HepG2 (cell line): Measurements from ENCODE around the gene SLC2A6. TPM values are rescaled to one million over a fixed set of nuclear protein-coding genes. Genes with fewer than 3 reads are reported as not detected.

Source experiments
- ATAC-seq: fragments of 200-7000 bp; cut with Tn5 transposase; 3 replicates; pipeline ENCODE4 v1.9.1; 2020; ENCODE audit warnings: mild to moderate bottlenecking, moderate library complexity
- BruUV-seq: library from RNA; stranded (reverse); fragments of 400-500 nt; replicated peaks from 2 replicates; lab custom pipeline; 2021; lab: Mats Ljungman, UMichigan
- CTCF ChIA-PET: fragments of 300-600 bp; formaldehyde crosslinking; extraction: SDS; loops from one replicate; lab custom pipeline; 2021; ENCODE audit warnings: low total read pairs, inconsistent platforms, low intra/inter-chr PET ratio; lab: Yijun Ruan, JAX
- POLR2A ChIA-PET: fragments of 350-600 bp; sonication (Branson Sonifier 250); formaldehyde crosslinking; loops from one replicate; lab custom pipeline; 2020; ENCODE audit warnings: antibody characterized with exemption, inconsistent platforms; lab: Yijun Ruan, JAX
- DNase-seq: peaks from one replicate; pipeline ENCODE4 v3.0.0-alpha.2; 2015; ENCODE audit warnings: low spot score
- FAIRE-seq: peaks from 3 replicates; lab custom pipeline; 2011; peaks lifted over from hg19 to GRCh38; lab: Jason Lieb, UNC
- H2AFZ ChIP-seq: one replicate; pipeline ENCODE4 v1.6.1; 2011; ENCODE audit warnings: low read length, inconsistent platforms
- H3K27ac ChIP-seq: fragments of 300-600 bp; 3 replicates; pipeline ENCODE4 v1.8.0; 2011; ENCODE audit warnings: mixed run types, mild to moderate bottlenecking, mixed read lengths, low read length, inconsistent platforms; ENCODE audit not compliant: insufficient read depth; ENCODE audit errors: extremely low read length
- H3K27me3 ChIP-seq, 2 experiments: fragments of 200-600 bp in 1 of 2; 2 replicates in 1 of 2; 3 replicates in 1 of 2; pipeline versions ENCODE4 v1.6.0 to v1.8.0; 2011; ENCODE audit warnings: low read length in 2 of 2, mild to moderate bottlenecking in 2 of 2, moderate library complexity in 2 of 2, inconsistent platforms in 1 of 2; ENCODE audit not compliant: insufficient read depth in 2 of 2, control insufficient read depth in 1 of 2
- H3K36me3 ChIP-seq, 2 experiments: fragments of 200-600 bp in 1 of 2; replicated peaks in 1 of 2; 2 replicates in 1 of 2; 3 replicates in 1 of 2; pipeline versions ENCODE4 v1.5.1 to v1.8.0; 2011; ENCODE audit warnings: low read length in 2 of 2, inconsistent platforms in 1 of 2; ENCODE audit not compliant: insufficient read depth in 2 of 2, control insufficient read depth in 1 of 2
- H3K4me1 ChIP-seq: 2 replicates; pipeline ENCODE4 v1.5.1; 2012; ENCODE audit warnings: low read length, inconsistent platforms; ENCODE audit not compliant: insufficient read depth
- H3K4me2 ChIP-seq: 2 replicates; pipeline ENCODE4 v1.6.0; 2011; ENCODE audit warnings: low read depth, low read length, inconsistent platforms
- H3K4me3 ChIP-seq, 3 experiments: fragments of 200-600 bp in 1 of 3; sonication (generic), shearing (Covaris generic) in 1 of 3; replicated peaks in 1 of 3; 2 replicates each; pipeline ENCODE4 v1.5.1; 2011 to 2016; ENCODE audit warnings: low read length in 3 of 3, inconsistent platforms in 2 of 3, low read depth in 2 of 3, mild to moderate bottlenecking in 2 of 3, control low read depth in 1 of 3, mixed read lengths in 1 of 3; ENCODE audit not compliant: insufficient read depth in 1 of 3
- H3K79me2 ChIP-seq: one replicate; pipeline ENCODE4 v1.6.1; 2011; ENCODE audit warnings: low read length, inconsistent platforms; ENCODE audit not compliant: insufficient read depth
- H3K9ac ChIP-seq: 2 replicates; pipeline ENCODE4 v1.6.0; 2011; ENCODE audit warnings: mild to moderate bottlenecking, low read depth, low read length, inconsistent platforms; ENCODE audit not compliant: insufficient read depth
- H3K9me3 ChIP-seq: 2 replicates; pipeline ENCODE4 v1.5.1; 2012; ENCODE audit warnings: mild to moderate bottlenecking, low read length
- H4K20me1 ChIP-seq: 2 replicates; pipeline ENCODE4 v1.6.0; 2011; ENCODE audit warnings: inconsistent platforms, mild to moderate bottlenecking, low read length, moderate library complexity; ENCODE audit not compliant: insufficient read depth
- BRD4 ChIP-seq: sonication (generic); formaldehyde crosslinking; IDR thresholded peaks from 2 replicates; pipeline ENCODE4 v1.4.0; 2020; ENCODE audit warnings: missing genetic modification reagents
- CENPBD1 ChIP-seq: sonication (generic); formaldehyde crosslinking; IDR thresholded peaks from 2 replicates; pipeline ENCODE4 v1.8.0; 2022; ENCODE audit warnings: missing genetic modification reagents, low read depth, mild to moderate bottlenecking, borderline replicate concordance
- GATAD2A ChIP-seq: IDR thresholded peaks from 2 replicates; pipeline ENCODE4 v1.6.1; 2016
- MNT ChIP-seq: fragments of 450-650 bp; IDR thresholded peaks from 2 replicates; pipeline ENCODE4 v1.6.1; 2016
- MTF1 ChIP-seq: sonication (generic); formaldehyde crosslinking; IDR thresholded peaks from 2 replicates; pipeline ENCODE4 v1.5.0; 2020; ENCODE audit warnings: missing genetic modification reagents
- MXD4 ChIP-seq: IDR thresholded peaks from 2 replicates; pipeline ENCODE4 v1.6.1; 2016; ENCODE audit warnings: mild to moderate bottlenecking, missing biosample characterization, missing genetic modification reagents
- SAP130 ChIP-seq: IDR thresholded peaks from 2 replicates; pipeline ENCODE4 v1.6.1; 2016; ENCODE audit warnings: low read depth
- ZBTB4 ChIP-seq: sonication (generic); formaldehyde crosslinking; IDR thresholded peaks from 2 replicates; pipeline ENCODE4 v1.4.0; 2020; ENCODE audit warnings: missing genetic modification reagents, mild to moderate bottlenecking, borderline replicate concordance
- ZFAT ChIP-seq: sonication (generic); formaldehyde crosslinking; conservative IDR thresholded peaks from 2 replicates; pipeline ENCODE4 v1.8.1; 2023; ENCODE audit warnings: missing genetic modification reagents, inconsistent platforms
- ZNF546 ChIP-seq: sonication (generic); formaldehyde crosslinking; conservative IDR thresholded peaks from 2 replicates; pipeline ENCODE4 v1.8.1; 2023; ENCODE audit warnings: mild to moderate bottlenecking, missing genetic modification reagents
- ZNF609 ChIP-seq: sonication (generic); formaldehyde crosslinking; IDR thresholded peaks from 2 replicates; pipeline ENCODE4 v1.4.0; 2020; ENCODE audit warnings: mild to moderate bottlenecking, missing genetic modification reagents, borderline replicate concordance
- ZNF619 ChIP-seq: sonication (generic); formaldehyde crosslinking; IDR thresholded peaks from 2 replicates; pipeline ENCODE4 v1.4.0; 2020; ENCODE audit warnings: mild to moderate bottlenecking, missing genetic modification reagents
- WGBS: methylation state at CpG from one replicate; pipeline ENCODE4 v1.1.6; 2017; ENCODE audit warnings: low lambda C conversion rate; 5-methylcytosine and 5-hydroxymethylcytosine counted together
- in situ Hi-C: cut with HindIII; loops from 2 replicates; pipeline ENCODE4 v1.10.0; 2017; ENCODE audit warnings: low pct_unique_long_range_greater_than_20kb; ENCODE audit not compliant: extremely low pct_ligation_motif_present
- intact Hi-C: fragments of 100-400 bp; cut with micrococcal nuclease; formaldehyde crosslinking; loops from one replicate; pipeline ENCODE4 v1.10.0; 2022; ENCODE audit not compliant: unreplicated experiment
- polyA plus RNA-seq, 8 experiments: library from polyadenylated mRNA; depleted of rRNA in 3 of 8; stranded (reverse) in 7 of 8; unstranded in 1 of 8; fragments of >200 nt; fragmentation: Illumina TruSeq in 4 of 8; extraction: Trizol in 4 of 8; gene quantifications; 2 replicates each; pipeline versions ENCODE4 v1.2.1 to v1.2.3, GENCODE V29; 2011 to 2016; ENCODE audit warnings: low read depth in 4 of 8, missing spikeins in 1 of 8, mixed read lengths in 1 of 8; ENCODE audit not compliant: insufficient read depth in 1 of 8
- total RNA-seq, 5 experiments: library from RNA; depleted of rRNA; stranded (reverse); fragments of >200 nt; fragmentation: Illumina TruSeq; extraction: Trizol; gene quantifications; 2 replicates each; pipeline ENCODE4 v1.2.3, GENCODE V29; 2016; ENCODE audit warnings: low read depth in 1 of 5

Gene SLC2A6
- total and polyA plus RNA-seq, 2 of the 13 experiments (the other 11 are each of a cell fraction or from before 2014, with no cell fraction given): 4.1 to 15.0 TPM

GRCh38 chr9:133485531-133486260, 6.8 kb upstream of the SLC2A6 start:
- H3K79me2 ChIP-seq: no peaks in the 10 kb centered on the region
- peak overlapping the region; percentile 27 to 70 (median 47); a peak in 4 of 6 replicates for H3K4me3 ChIP-seq
- H3K4me1 ChIP-seq: peaks cover 54% of the 10 kb centered on the region
- ChIA-PET CTCF (interaction anchor here (1.2 to 2.6 kb wide), 6 partner anchors 78 to 300 kb away, joined by 4 to 39 read pairs (median 6); no protein-coding TSS in a partner anchor), POLR2A (interaction anchor here (0.8 to 1.6 kb wide), 3 partner anchors 26 to 138 kb away, joined by 3 to 11 read pairs (median 3); partner anchors contain the start of genes CACFD1, MED22 and RPL7A)
- H3K9me3 ChIP-seq: no peaks in the 10 kb centered on the region
- no peak overlapping the region for H3K27ac ChIP-seq
- DNase-seq (no peak), FAIRE-seq (no peak), ATAC-seq (peak; percentile 67)
- no peaks in the 10 kb centered on the region for H4K20me1 ChIP-seq
- H2AFZ ChIP-seq: no peak overlapping the region
- H3K4me2 ChIP-seq: peak overlapping the region; percentile 95
- no TSS peak for BruUV-seq
- H3K9ac ChIP-seq: peak overlapping the region; percentile 1; the same call in 1 of the 2 replicates
- intact Hi-C loops (loop anchor here (1.0 to 5.0 kb wide), 4 partner anchors 29 to 299 kb away; partner anchors contain the start of genes SURF1 and SURF2), in situ Hi-C loops (loop anchor here (5.0 kb wide), 3 partner anchors 78 to 298 kb away; partner anchors contain the start of genes SURF1 and SURF2)
- no peaks in the 10 kb centered on the region for H3K36me3 ChIP-seq
- WGBS: 23% methylated on average over 10 of the region's 25 CpGs
- peaks cover 4 to 54% of the 10 kb centered on the region in 2 experiments for H3K27me3 ChIP-seq
- TF ChIP-seq SAP130 (CRISPR knock-in tag) (peak; percentile 45), ZNF609 (CRISPR knock-in tag) (no peak), CENPBD1 (CRISPR knock-in tag) (no peak), GATAD2A (CRISPR knock-in tag) (no peak), BRD4 (CRISPR knock-in tag) (no peak), ZFAT (CRISPR knock-in tag) (no peak), ZNF546 (CRISPR knock-in tag) (no peak), MTF1 (CRISPR knock-in tag) (no peak), ZBTB4 (CRISPR knock-in tag) (no peak), MNT (no peak), ZNF619 (CRISPR knock-in tag) (no peak), MXD4 (CRISPR knock-in tag) (0 out of 2 replicates have a peak, but pooled peaks have one; percentile 1)
